ENCODE data around the gene SLC12A5. TPM values are rescaled to one million over a fixed set of nuclear protein-coding genes. Genes with fewer than 3 reads are reported as not detected.

The SLC12A5 gene
- total RNA-seq, 4 donors from 2014 or later = not detected

DNA sequence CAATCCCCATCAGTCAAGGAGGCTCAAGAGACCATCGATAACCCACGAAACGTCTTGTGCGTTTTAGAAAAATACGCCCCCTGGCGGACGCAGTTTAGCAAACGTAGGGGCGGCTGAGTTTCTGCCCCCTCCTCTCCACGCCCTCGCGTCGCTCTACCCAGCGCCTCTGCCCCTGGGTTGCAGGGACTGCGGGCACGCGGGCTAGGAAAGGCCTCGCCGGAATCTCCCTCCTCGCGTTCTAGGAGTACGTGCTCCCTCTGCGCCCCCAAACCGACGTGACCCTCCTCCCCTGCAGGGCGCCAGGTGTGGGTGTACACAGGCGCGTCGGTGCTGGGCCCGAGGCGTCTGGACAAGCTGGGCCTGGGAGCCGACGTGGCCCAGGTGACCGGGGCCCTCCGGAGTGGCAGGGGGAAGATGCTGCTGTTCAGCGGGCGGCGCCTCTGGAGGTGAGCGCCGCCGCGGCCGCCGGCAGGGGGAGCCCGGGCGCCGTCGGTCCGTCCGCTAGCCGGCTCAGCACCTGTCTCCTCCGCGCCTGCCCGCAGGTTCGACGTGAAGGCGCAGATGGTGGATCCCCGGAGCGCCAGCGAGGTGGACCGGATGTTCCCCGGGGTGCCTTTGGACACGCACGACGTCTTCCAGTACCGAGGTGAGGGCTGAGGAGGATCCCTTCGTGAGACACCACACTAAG lies 15.0 kb upstream of the SLC12A5 start:
- TF ChIP-seq POLR2A (IDR thresholded peaks at IDR 0.05) = no peak
- TF ChIP-seq, protein P1, sequence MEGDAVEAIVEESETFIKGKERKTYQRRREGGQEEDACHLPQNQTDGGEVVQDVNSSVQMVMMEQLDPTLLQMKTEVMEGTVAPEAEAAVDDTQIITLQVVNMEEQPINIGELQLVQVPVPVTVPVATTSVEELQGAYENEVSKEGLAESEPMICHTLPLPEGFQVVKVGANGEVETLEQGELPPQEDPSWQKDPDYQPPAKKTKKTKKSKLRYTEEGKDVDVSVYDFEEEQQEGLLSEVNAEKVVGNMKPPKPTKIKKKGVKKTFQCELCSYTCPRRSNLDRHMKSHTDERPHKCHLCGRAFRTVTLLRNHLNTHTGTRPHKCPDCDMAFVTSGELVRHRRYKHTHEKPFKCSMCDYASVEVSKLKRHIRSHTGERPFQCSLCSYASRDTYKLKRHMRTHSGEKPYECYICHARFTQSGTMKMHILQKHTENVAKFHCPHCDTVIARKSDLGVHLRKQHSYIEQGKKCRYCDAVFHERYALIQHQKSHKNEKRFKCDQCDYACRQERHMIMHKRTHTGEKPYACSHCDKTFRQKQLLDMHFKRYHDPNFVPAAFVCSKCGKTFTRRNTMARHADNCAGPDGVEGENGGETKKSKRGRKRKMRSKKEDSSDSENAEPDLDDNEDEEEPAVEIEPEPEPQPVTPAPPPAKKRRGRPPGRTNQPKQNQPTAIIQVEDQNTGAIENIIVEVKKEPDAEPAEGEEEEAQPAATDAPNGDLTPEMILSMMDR (IDR thresholded peaks at IDR 0.05 in 4 of 5, conservative IDR thresholded peaks at IDR 0.05 in 1 of 5) = peak; percentile 42 to 77 (median 64)
- H3K4me3 ChIP-seq = peak overlapping the region in 1 of 4 donors; percentile 38
- no peaks in the 10 kb centered on the region for H3K36me3 ChIP-seq
- intact Hi-C loops (cut with DNase I; ENCODE audit: low total_unique reads) (no loop called here), in situ Hi-C loops (cut with MboI; ENCODE audit: low sequenced_read_pairs in 4 of 4) (no loop called here)
- H3K9me3 ChIP-seq = no peaks in the 10 kb centered on the region
- DNase-seq (no peak), ATAC-seq (peak; percentile 54 to 78)
- H3K27me3 ChIP-seq = peaks cover 58 to 82% (median 73%) of the 10 kb centered on the region in 3 donors
- no peak overlapping the region for H3K27ac ChIP-seq
- peaks cover 0 to 4% of the 10 kb centered on the region in 2 donors for H3K4me1 ChIP-seq

DNA sequence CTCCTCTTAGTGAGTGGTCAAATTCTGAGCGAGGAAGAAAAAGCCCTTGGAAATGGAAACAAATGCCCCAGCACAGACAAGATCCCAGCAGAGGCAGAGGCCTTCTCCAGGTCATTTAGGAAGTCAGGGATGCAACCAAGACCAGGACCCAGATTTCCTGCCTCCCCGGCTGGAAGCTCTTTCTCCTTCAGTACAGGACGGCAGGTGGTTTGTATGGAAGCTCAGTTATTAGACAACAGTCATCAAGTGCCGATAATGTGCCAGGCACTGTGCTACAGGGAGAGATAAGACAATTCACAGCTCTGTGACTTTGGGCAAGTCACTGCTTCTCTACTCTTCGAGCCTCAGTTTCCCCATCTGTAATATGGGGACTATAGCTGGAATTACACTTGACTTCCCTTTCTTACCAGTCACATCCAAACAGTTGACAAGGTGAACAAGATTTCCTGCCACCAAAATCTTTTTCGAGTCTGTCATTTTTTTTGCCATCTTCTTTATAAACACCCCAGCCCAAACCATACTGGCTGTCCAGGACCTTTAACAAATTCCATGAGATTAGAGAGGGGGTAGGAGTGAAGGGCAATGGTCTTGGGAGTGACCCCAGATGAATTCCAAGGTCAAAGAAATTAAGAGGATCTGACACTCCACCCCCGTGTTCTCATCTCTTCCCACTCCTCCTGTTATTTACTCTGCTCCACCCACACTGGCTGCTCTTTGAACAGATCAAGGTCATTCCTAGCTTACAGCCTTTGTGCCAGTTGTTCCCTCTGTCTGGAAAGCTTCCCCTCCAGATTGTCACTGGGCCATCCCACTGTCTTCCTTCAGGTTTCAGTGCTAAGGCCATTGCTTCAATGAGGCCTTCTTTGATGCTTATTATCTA lies 14.3 kb upstream of the SLC12A5 start:
- DNase-seq (no peak), ATAC-seq (no peak)
- intact Hi-C loops (cut with DNase I; ENCODE audit: low total_unique reads) = no loop called here
- peaks cover 0 to 4% of the 10 kb centered on the region in 2 donors for H3K4me1 ChIP-seq
- H3K4me3 ChIP-seq = no peak overlapping the region
- in situ Hi-C loops (cut with MboI; ENCODE audit: low sequenced_read_pairs in 4 of 4) = no loop called here
- TF ChIP-seq, protein P1 (IDR thresholded peaks at IDR 0.05 in 4 of 5, conservative IDR thresholded peaks at IDR 0.05 in 1 of 5) = no peak
- no peak for TF ChIP-seq POLR2A (IDR thresholded peaks at IDR 0.05)
- no peaks in the 10 kb centered on the region for H3K9me3 ChIP-seq
- H3K36me3 ChIP-seq = no peaks in the 10 kb centered on the region
- peaks cover 55 to 76% (median 71%) of the 10 kb centered on the region in 3 donors for H3K27me3 ChIP-seq
- H3K27ac ChIP-seq = no peak overlapping the region

DNA sequence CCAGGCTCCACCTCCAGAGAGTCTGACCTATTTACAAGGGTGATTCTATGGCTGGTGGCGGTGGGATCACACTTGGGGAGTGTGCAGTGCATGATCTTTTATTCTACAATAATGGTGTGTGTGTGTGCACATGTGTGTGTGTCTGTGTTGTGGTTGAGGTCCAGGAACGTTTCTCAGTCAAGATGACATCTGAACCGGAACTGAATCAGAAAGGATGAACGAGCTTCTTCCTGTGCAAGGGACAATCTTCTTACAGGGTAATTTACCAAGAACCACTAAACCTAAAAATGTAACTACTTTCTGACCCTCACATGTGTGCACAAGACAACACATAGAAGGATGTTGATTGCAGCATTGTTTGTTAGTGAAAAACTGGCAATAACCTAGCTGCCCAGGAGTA lies 11.7 kb upstream of the SLC12A5 start:
- intact Hi-C loops (cut with DNase I; ENCODE audit: low total_unique reads) (no loop called here), in situ Hi-C loops (cut with MboI; ENCODE audit: low sequenced_read_pairs in 4 of 4) (no loop called here)
- peaks cover 0 to 9% of the 10 kb centered on the region in 2 donors for H3K4me1 ChIP-seq
- ATAC-seq (no peak), DNase-seq (no peak)
- TF ChIP-seq POLR2A (IDR thresholded peaks at IDR 0.05) = no peak
- TF ChIP-seq, protein P1 (IDR thresholded peaks at IDR 0.05 in 4 of 5, conservative IDR thresholded peaks at IDR 0.05 in 1 of 5) = no peak
- H3K36me3 ChIP-seq = no peaks in the 10 kb centered on the region
- H3K27ac ChIP-seq = no peak overlapping the region
- no peak overlapping the region for H3K4me3 ChIP-seq
- peaks cover 53 to 77% (median 67%) of the 10 kb centered on the region in 3 donors for H3K27me3 ChIP-seq
- H3K9me3 ChIP-seq = no peaks in the 10 kb centered on the region

DNA sequence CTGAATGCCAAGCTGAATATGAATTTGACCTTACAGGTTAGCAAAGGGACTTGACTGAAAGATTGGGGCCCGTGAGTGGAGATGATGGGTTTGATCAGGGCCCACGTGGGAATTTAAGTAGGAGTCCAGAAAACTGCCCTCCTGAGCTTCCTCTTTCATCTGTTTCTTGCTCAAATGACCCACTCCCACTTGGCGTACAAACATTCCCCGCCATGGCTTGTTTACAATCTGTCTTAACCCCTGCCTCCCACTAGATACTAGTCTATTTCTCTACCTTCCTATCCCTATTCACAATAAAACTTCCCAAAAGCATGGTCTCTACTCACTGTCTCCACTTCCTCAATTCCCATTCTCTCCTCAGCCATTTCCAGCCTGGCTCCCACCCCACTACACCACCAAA lies 10.9 kb upstream of the SLC12A5 start:
- Histone ChIP-seq H3K4me1 (peaks cover 4 to 13% of the 10 kb centered on the region in 2 donors), H3K36me3 (no peaks in the 10 kb centered on the region), H3K27ac (no peak overlapping the region), H3K4me3 (no peak overlapping the region), H3K9me3 (no peaks in the 10 kb centered on the region), H3K27me3 (peaks cover 51 to 77% (median 64%) of the 10 kb centered on the region in 3 donors)
- DNase-seq (no peak), ATAC-seq (no peak)
- in situ Hi-C loops (cut with MboI; ENCODE audit: low sequenced_read_pairs in 4 of 4) = no loop called here
- intact Hi-C loops (cut with DNase I; ENCODE audit: low total_unique reads) = no loop called here
- TF ChIP-seq, protein P1 (IDR thresholded peaks at IDR 0.05 in 4 of 5, conservative IDR thresholded peaks at IDR 0.05 in 1 of 5) = no peak
- TF ChIP-seq POLR2A (IDR thresholded peaks at IDR 0.05) = no peak

Data from gastrocnemius medialis (tissue), 4 donors.